Measurements from ENCODE around the gene WNT4. TPM values are rescaled to one million over a fixed set of nuclear protein-coding genes. Genes with fewer than 3 reads are reported as not detected.

WNT4 gene
- total and polyA plus RNA-seq, 2 of the 8 experiments (the other 6 are each of a cell fraction or from before 2014, with no cell fraction given), result 1.3 to 6.6 TPM

- TF ChIP-seq CTCF (IDR thresholded peaks at IDR 0.05; ENCODE audit: control extremely low read depth in 1 of 3, insufficient read depth in 1 of 3, low read depth in 1 of 3, low read length in 3 of 3) (no peak), HDAC6 (IDR thresholded peaks at IDR 0.05; ENCODE audit: low read depth, low read length) (no peak), E2F6 (IDR thresholded peaks at IDR 0.05) (no peak), HDAC2 (IDR thresholded peaks at IDR 0.05; ENCODE audit: borderline replicate concordance in 1 of 2, low read depth in 2 of 2, low read length in 2 of 2) (no peak), TEAD4 (IDR thresholded peaks at IDR 0.05; ENCODE audit: low read depth, low read length) (no peak), BCL11A (IDR thresholded peaks at IDR 0.05; ENCODE audit: low read depth in 2 of 2, low read length in 2 of 2) (no peak), EGR1 (IDR thresholded peaks at IDR 0.05; ENCODE audit: borderline replicate concordance, low read depth, low read length) (no peak)
Observed at GRCh38 chr1:22115286-22115685, 27.6 kb downstream of the WNT4 start (continued).
